DMS114 treated with DMSO at 0.1 percent for 48 hours (cell line): Measurements from ENCODE around the gene GALNT10.
A peak's percentile ranks its signal among the peaks of the same experiment; 100 is the strongest.

Experiments
- DNase-seq: peaks from one replicate; lab custom pipeline; 2025; ENCODE audit not compliant: unreplicated experiment; lab: John Stamatoyannopoulos, UW

The GALNT10 gene

GRCh38 chr5:154401355-154401754, 210.8 kb downstream of the GALNT10 start:
- no peak for DNase-seq

GRCh38 chr5:154401931-154402330, 211.4 kb downstream of the GALNT10 start:
- no peak for DNase-seq

DNA sequence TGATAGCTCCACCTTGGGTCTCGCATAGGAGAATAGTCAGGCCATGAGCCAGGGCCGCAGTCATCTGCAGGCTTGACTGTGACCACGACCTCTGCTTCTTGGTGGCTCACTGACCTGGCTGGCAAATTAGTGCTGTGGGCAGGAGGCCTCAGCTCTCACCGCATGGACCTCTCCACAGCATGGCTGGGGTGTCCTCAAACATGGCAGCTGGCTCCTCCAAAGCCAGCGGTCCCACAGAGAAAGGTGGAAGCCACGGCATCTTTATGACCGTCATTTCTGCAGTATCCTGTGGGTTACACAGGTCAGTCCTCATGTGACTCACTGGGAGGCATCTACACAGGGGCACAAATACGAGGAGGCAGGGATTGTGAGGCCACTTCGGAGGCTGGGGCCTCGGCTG, 212.1 kb downstream of the GALNT10 start:
- no peak for DNase-seq

DNA sequence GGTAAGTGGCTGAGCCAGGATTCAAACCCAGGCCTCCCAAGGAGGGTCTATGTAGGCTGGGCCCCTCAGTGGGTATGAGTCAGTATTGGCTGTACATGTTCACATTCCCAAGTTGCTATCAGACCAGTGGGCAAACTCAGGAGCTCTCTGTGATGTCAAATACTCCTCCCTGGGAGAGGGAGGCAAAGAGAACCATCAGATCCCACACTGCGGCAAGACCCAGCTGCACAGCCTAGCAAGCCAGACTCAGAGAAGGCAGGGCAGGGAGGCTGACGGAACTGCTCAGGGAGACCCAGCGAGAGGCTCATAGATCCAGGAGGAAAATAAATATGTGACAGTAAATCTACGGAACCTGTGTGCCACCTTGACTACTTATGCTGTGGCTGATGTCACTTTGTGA, 212.7 kb downstream of the GALNT10 start:
- no peak for DNase-seq

- no peak for DNase-seq
These were observed 213.3 kb downstream of the GALNT10 start for GRCh38 chr5:154403776-154404387.

DNA sequence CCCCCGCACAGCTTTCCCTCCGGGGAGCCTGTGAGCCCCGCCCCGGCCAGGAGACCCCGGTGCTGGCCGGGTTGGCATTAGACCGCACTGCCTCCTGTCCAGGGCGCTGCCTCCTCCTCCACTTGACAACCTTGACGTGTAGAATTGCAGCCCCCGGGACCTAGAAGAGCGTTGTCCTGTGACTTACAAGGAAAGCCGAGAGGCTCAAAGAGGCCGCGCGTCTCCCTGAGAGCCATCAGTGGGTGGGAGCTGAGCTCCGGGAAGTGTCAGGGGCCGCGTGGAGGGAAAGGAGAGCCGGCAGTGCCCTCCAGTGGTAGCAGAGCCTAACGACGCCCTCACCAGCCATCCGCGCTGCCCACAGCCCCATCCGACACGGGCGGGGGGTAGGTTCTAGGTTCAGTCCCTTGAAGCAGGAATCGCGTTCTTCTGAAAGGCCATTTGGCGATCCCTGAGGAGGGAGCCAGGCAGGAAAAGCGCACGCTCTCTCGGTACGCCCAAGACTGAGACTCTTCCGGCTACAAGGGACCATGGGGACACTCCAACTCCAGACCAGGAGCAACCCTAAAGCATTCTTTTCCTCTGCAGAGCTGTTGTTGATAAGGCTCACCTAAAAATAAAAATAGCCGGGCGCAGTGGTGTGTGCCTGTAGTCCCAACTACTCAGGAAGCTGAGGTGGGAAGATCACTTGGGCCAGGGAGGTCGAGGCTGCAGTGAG, 214.7 kb downstream of the GALNT10 start:
- peak; percentile 59 for DNase-seq

DNA sequence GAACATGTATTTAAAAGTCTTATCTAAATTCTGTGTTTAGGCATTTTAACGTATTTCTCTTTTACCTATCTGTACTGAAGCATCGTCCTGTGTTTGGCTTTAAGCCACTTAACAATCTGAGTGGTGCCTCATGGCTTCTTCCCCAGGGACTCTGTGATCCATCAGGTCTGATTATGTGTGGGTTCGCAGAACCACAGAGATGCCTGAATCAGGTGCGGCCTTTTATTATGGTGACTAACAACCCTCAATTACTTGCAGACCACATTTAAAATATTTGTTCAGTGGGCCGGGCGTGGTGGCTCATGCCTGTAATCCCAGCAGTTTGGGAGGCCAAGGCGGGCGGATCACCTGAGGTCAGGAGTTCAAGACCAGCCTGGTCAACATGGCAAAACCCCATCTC, 215.7 kb downstream of the GALNT10 start:
- no peak for DNase-seq

DNA sequence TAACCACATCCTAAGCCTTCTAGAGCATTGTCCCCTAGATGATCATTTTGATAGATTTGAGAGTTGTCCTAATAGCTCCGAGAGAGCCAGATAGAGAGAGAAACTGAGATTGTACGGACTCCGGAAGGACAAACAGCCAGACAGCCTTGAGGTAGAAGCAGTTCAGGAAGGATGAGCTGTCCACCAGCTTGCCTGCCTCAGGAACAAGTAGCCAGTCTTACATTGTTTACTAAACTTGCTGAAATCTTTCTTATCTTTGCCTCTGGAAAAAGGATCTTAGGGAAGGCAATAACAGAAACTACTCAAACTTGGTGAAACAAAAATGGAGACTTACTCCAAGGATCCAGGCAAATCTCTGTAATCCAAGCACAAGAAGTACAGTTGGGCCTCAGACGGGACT, 216.3 kb downstream of the GALNT10 start:
- DNase-seq, result no peak

DNA sequence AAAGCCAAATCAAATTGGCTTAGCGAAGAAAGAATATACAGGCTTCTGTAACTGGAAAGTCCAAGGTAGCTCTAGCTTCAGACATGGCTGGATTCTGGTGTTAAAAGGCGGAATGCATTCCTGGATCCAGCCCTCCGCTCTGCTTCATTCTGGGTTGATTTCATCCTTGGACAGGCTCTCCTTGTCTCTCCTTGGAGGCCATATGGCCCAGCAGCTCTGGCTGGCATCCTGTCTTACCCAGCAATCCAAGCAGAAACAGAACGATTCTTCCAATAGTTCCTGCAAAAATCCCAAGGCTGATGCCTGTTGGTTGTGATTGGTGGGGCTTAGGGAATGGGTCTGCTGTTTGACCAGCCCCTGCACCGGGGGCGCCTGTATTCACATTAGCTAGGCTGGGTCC, 218.3 kb downstream of the GALNT10 start:
- no peak for DNase-seq

- DNase-seq, result no peak
These were observed 218.8 kb downstream of the GALNT10 start for GRCh38 chr5:154409230-154409840.

GRCh38 chr5:154410008-154410407, 219.5 kb downstream of the GALNT10 start:
- no peak for DNase-seq

GRCh38 chr5:154410786-154411185, 220.3 kb downstream of the GALNT10 start:
- no peak for DNase-seq

- no peak for DNase-seq
These were observed 220.8 kb downstream of the GALNT10 start for GRCh38 chr5:154411338-154411737.

- DNase-seq, result no peak
These were observed 221.8 kb downstream of the GALNT10 start for GRCh38 chr5:154412316-154412715.

GRCh38 chr5:154412925-154413324, 222.4 kb downstream of the GALNT10 start:
- no peak for DNase-seq

GRCh38 chr5:154415114-154415513, 224.6 kb downstream of the GALNT10 start:
- no peak for DNase-seq

- no peak for DNase-seq
These were observed 227.8 kb downstream of the GALNT10 start for GRCh38 chr5:154418344-154418820.

DNA sequence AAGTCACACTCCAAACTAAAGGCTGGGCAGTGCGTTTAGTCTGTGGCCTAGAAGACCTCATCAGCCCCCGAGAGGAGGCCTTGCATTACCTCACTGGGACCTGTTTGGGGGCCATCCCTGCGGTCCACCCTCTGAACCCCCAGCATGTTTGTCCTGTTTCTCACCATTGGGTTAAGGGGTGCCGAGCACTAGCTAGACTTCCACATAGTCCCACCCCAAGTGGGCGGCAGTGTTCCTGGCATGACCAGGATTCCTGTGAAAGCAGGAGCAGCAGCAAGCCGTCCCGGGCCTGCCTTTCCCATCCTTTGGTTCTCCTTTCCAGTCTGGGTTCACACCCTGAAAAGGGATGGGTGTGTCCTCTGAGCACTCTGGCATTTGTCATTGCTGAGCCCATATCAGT, 228.7 kb downstream of the GALNT10 start:
- DNase-seq, result no peak

GRCh38 chr5:154421868-154422267, 231.3 kb downstream of the GALNT10 start:
- DNase-seq, result no peak

- no peak for DNase-seq
These were observed 231.8 kb downstream of the GALNT10 start for GRCh38 chr5:154422298-154422697.

- no peak for DNase-seq
These were observed 237.7 kb downstream of the GALNT10 start for GRCh38 chr5:154428208-154428607.

DNA sequence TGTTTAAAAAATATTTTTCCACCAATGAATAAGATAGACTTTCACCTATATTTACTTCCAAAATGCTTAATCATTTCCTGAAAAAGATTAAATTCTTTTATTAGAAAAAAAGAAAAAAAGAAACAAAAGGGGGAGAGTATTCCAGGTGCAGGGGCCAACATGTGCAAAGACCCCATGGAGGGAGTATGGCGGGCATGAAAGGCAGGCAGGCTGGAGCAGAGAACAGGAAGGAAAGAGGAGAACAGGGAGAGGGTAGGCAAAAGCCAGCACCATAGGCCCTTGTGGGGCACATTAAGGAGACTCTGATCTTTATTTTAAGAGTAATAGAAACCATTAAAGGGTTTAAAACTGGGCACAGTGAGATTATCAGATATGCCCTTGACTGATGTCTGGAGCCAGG, 238.8 kb downstream of the GALNT10 start:
- DNase-seq, result no peak
